Neural cell (in vitro differentiated cells): ENCODE data around the gene GREM1.

Experiments used
- CTCF ChIP-seq: fragments of 450-650 bp; IDR thresholded peaks from 2 replicates; pipeline ENCODE4 v1.5.1; 2014; ENCODE audit warnings: antibody characterized with exemption, mild to moderate bottlenecking, moderate library complexity; ENCODE audit not compliant: poor library complexity, severe bottlenecking
- POLR2AphosphoS5 ChIP-seq: IDR thresholded peaks from 2 replicates; pipeline ENCODE4 v1.6.1; 2012
- REST ChIP-seq: IDR thresholded peaks from 2 replicates; pipeline ENCODE4 v1.6.1; 2012; ENCODE audit warnings: borderline replicate concordance

- TF ChIP-seq POLR2AphosphoS5: no peak
- no peak for TF ChIP-seq CTCF
- no peak for TF ChIP-seq REST
Observed at GRCh38 chr15:32732574-32733157, 14.9 kb downstream of the GREM1 start.
